Loucy (cell line): ENCODE results near the gene SCUBE2.

Experiments used
- CTCF ChIP-seq: fragments of 200-600 bp; sonication (generic); conservative IDR thresholded peaks from 2 replicates; pipeline ENCODE4 v1.5.1; 2014; ENCODE audit warnings: mild to moderate bottlenecking, antibody characterized with exemption, low read length
- EZH2phosphoT487 ChIP-seq: fragments of 200-600 bp; IDR thresholded peaks from 2 replicates; pipeline ENCODE4 v1.6.1; 2018; ENCODE audit warnings: antibody characterized with exemption, mild to moderate bottlenecking, moderate library complexity, borderline replicate concordance

DNA sequence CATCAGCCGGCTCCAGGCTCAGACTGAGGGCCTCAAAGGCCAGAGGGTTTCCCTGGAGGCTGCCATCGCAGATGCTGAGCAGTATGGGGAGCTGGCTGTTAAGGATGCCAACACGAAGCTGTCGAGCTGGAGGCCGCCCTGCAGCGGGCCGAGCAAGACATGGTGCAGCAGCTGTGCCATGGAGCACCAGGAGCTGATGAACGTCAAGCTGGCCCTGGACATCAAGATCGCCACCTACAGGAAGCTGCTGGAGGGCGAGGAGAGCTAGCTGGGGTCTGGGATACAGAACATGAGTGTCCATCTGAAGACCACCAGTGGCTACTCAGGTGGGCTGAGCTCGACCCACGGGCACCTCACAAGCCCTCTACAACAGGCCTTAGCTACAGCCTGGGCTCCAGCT, 4.0 kb upstream of the SCUBE2 start:
- peak; percentile 58 for TF ChIP-seq CTCF
- no peak for TF ChIP-seq EZH2phosphoT487
